ENCODE data around the gene USP49.

The USP49 gene

DNA sequence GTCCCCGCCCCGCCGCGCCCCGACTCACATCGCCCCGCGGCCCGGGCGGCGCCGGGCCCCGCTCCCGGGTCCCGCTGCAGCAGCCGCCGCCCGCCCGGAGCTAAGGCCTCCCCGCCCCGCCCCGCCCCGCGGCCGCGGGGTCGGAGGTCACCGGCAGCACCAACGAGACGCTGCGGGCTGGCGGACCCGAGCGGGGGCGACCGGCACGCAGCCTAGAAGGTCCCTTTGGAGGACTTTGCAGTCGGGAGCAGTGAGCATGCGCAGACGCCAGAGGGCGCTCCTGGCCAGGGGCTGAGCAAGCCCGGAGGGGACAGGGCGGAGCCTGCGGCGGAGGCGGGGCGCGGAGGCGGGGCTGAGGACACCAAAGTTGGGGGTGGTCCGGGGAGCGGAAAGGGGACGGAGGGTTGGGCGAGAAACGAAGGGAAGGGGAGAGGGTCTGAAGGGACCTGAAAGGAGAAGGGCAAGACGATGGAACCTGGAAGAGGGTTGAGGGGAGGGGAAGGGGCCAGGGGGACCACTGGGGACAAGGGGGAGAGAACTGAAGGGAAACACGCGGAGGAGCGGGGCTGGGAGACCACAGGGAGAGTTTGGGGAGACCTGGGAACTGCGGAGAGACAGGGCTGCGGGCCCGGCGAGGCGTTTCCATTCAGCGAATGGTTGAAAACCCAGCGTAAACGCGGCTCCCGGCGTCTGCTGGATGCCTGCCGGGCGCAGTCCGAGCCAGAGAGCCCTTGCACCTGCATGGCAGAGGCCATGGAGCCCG, 115.2 kb downstream of the USP49 start, which contains the start of gene FRS3:
Gene FRS3 (minus strand): TSS at position 113 of the 763 bp plus-strand sequence. CDS start 2,913 bp downstream, outside the sequence.
- TF ChIP-seq, protein P1, sequence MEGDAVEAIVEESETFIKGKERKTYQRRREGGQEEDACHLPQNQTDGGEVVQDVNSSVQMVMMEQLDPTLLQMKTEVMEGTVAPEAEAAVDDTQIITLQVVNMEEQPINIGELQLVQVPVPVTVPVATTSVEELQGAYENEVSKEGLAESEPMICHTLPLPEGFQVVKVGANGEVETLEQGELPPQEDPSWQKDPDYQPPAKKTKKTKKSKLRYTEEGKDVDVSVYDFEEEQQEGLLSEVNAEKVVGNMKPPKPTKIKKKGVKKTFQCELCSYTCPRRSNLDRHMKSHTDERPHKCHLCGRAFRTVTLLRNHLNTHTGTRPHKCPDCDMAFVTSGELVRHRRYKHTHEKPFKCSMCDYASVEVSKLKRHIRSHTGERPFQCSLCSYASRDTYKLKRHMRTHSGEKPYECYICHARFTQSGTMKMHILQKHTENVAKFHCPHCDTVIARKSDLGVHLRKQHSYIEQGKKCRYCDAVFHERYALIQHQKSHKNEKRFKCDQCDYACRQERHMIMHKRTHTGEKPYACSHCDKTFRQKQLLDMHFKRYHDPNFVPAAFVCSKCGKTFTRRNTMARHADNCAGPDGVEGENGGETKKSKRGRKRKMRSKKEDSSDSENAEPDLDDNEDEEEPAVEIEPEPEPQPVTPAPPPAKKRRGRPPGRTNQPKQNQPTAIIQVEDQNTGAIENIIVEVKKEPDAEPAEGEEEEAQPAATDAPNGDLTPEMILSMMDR (IDR thresholded peaks at IDR 0.05; ENCODE audit: insufficient read depth, low read length, poor library complexity, severe bottlenecking) = peak; percentile 93
- Histone ChIP-seq H3K4me3 (replicated peaks; ENCODE audit: low read depth, low read length) (peak within 1 kb of the TSS; percentile 69), H3K27me3 (replicated peaks; ENCODE audit: control insufficient read depth, insufficient read depth, low read length) (no peaks in the 10 kb centered on the region), H3K36me3 (ENCODE audit: control insufficient read depth, insufficient read depth, low read length) (no peaks in the 10 kb centered on the region; the same call in 1 of the 2 replicates)
- DNase-seq (ENCODE audit: extremely low read depth, insufficient read length) = peak; percentile 95

DNA sequence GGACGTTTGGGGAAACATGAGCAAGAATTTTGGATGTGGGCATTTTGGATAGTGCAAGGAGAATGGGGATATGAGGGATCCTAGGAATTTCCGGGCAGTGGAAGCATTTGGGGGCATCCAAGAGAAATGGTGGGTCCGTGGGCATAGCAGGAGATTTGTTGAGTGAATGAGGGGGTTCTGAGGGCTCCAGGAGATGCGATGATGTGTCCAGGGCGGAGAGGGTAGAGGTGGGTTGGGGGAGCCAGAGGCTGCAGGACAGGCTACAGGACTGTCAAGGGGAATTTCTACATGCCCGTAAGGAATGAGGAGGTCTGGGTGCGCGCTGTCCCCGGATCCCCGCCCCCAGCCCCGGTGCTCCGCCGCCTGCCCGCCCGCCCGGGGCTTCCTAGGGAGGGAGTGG, 115.8 kb downstream of the USP49 start:
- TF ChIP-seq, protein P1 (IDR thresholded peaks at IDR 0.05; ENCODE audit: insufficient read depth, low read length, poor library complexity, severe bottlenecking) = no peak
- DNase-seq (ENCODE audit: extremely low read depth, insufficient read length) = no peak
- Histone ChIP-seq H3K27me3 (replicated peaks; ENCODE audit: control insufficient read depth, insufficient read depth, low read length) (no peaks in the 10 kb centered on the region), H3K4me3 (replicated peaks; ENCODE audit: low read depth, low read length) (peak overlapping the region; percentile 69), H3K36me3 (ENCODE audit: control insufficient read depth, insufficient read depth, low read length) (peaks cover 2% of the 10 kb centered on the region)

DNA sequence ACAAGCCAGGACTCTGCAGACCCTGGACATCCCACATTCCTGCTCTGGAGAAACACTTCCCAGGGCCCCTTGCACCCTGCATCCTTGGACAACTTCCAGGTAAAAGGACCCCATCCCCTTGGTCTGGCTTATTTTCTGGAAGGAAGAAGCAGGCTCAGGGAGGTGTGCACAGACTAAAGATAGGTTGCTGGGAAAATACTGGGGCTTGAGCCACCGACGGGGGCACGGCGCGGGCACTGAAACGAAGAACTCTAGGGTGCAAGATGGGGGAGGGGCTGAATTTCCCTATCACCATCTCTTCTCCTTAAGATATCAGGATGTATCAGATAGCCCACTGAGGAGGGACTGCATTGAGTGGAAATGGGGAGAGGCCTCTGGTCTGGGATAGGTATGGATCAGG, 116.3 kb downstream of the USP49 start:
- peak overlapping the region; percentile 69 for H3K4me3 ChIP-seq (replicated peaks; ENCODE audit: low read depth, low read length)
- DNase-seq (ENCODE audit: extremely low read depth, insufficient read length) = no peak
- TF ChIP-seq, protein P1 (IDR thresholded peaks at IDR 0.05; ENCODE audit: insufficient read depth, low read length, poor library complexity, severe bottlenecking) = no peak
- peaks cover 2% of the 10 kb centered on the region for H3K36me3 ChIP-seq (ENCODE audit: control insufficient read depth, insufficient read depth, low read length)
- no peaks in the 10 kb centered on the region for H3K27me3 ChIP-seq (replicated peaks; ENCODE audit: control insufficient read depth, insufficient read depth, low read length)

DNA sequence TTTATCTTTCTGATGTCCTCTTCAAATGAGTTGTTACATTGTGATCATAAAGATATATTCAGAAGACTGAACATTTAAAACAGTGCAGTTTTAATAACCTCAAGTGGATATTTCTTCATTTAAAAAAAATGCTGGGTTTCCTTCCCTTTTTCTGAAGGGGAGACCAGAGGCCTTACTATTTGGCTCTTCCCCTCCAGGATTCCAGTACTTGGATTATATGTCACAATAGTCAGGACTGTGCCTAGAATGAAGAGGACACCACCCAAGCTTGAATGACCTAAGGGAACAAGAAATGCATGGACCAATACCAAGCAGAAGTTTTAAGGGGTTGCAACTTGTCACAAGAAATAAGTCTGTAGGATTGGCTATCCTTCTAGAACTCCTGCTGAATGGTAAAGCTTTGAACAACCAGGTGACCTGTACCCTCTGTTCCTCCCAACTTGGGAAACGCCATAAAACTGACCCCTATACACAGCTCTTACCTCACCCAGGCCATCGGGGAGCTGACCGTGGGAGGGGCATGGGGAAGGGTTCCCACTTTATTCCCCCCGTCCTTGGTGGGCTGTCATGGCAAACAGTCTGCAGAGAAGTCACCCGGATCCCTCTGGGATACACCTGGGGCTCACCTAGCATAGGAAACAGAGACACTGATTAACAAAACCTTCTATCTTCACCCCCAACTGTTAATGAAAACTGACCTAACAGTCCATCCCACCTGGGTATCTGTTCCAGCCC, 117.5 kb downstream of the USP49 start:
- H3K27me3 ChIP-seq (replicated peaks; ENCODE audit: control insufficient read depth, insufficient read depth, low read length) = no peaks in the 10 kb centered on the region
- no peak overlapping the region for H3K4me3 ChIP-seq (replicated peaks; ENCODE audit: low read depth, low read length)
- H3K36me3 ChIP-seq (ENCODE audit: control insufficient read depth, insufficient read depth, low read length) = peaks cover 2% of the 10 kb centered on the region
- TF ChIP-seq, protein P1 (IDR thresholded peaks at IDR 0.05; ENCODE audit: insufficient read depth, low read length, poor library complexity, severe bottlenecking) = no peak
- DNase-seq (ENCODE audit: extremely low read depth, insufficient read length) = no peak

DNA sequence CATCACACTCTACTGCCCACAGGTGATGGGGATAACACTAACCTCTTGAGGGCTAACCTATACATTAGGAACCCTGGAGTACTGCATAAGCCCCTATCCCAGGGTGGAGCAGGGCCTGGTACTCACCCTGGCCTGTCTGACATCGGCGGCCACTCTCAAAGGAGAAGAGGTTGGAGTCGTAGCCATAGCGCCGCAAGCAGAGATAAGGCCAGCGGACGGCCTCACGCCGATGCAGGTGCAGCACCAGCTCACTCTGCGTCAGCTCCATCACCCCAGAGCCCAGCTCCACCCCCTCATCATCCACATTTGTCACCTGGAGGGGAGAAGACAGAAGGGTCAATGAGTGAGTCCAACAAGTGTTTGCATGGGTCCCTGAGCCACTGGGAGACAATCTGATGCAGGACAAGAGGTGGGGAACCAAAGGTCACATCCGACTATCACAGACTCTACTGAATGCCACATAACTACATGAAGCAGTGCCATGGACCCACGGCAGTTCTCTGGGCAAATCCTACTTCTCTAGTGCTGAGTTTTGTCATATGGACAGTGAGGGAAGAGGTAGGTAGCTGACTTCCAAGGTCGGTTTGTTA, 119.8 kb downstream of the USP49 start:
- peaks cover 7% of the 10 kb centered on the region for H3K36me3 ChIP-seq (ENCODE audit: control insufficient read depth, insufficient read depth, low read length)
- no peaks in the 10 kb centered on the region for H3K27me3 ChIP-seq (replicated peaks; ENCODE audit: control insufficient read depth, insufficient read depth, low read length)
- H3K4me3 ChIP-seq (replicated peaks; ENCODE audit: low read depth, low read length) = no peak overlapping the region
- DNase-seq (ENCODE audit: extremely low read depth, insufficient read length) = no peak
- TF ChIP-seq, protein P1 (IDR thresholded peaks at IDR 0.05; ENCODE audit: insufficient read depth, low read length, poor library complexity, severe bottlenecking) = no peak
